NB4 (cell line): ENCODE data around the gene NEK4.

ENCODE experiments used
- MYC ChIP-seq: IDR thresholded peaks from 2 replicates; pipeline ENCODE4 v1.6.1; 2011; ENCODE audit warnings: low read depth, low read length
- POLR2A ChIP-seq: IDR thresholded peaks from 2 replicates; pipeline ENCODE4 v1.6.1; 2011; ENCODE audit warnings: mild to moderate bottlenecking; ENCODE audit not compliant: insufficient read length; ENCODE audit errors: extremely low read depth
- TF ChIP-seq, protein P1 (sequence below): IDR thresholded peaks from one replicate; pipeline ENCODE4 v1.5.1; 2012; ENCODE audit warnings: low read depth, low read length

DNA sequence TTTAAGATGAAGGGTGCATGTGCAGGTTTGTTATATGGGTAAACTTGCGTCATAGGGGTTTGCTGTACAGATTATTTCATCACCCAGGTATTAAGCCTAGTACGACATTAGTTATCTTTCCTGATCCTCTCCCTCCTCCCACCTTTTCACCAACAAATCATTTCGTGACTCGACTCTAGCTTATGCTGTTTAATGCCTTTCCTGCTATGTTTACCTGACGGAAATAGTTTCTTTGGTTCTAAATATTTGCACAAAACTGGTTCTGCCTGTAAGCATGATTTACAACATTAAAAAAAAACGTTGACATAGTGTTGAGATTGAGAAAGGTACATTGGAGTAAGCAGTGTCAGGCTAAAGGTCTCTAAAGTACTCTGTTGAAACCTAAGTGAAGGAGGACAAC lies 82.5 kb downstream of the NEK4 start:
- TF ChIP-seq, protein P1, sequence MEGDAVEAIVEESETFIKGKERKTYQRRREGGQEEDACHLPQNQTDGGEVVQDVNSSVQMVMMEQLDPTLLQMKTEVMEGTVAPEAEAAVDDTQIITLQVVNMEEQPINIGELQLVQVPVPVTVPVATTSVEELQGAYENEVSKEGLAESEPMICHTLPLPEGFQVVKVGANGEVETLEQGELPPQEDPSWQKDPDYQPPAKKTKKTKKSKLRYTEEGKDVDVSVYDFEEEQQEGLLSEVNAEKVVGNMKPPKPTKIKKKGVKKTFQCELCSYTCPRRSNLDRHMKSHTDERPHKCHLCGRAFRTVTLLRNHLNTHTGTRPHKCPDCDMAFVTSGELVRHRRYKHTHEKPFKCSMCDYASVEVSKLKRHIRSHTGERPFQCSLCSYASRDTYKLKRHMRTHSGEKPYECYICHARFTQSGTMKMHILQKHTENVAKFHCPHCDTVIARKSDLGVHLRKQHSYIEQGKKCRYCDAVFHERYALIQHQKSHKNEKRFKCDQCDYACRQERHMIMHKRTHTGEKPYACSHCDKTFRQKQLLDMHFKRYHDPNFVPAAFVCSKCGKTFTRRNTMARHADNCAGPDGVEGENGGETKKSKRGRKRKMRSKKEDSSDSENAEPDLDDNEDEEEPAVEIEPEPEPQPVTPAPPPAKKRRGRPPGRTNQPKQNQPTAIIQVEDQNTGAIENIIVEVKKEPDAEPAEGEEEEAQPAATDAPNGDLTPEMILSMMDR = no peak
- no peak for TF ChIP-seq POLR2A
- TF ChIP-seq MYC = no peak
